HG02884 (cell line): ENCODE results near the gene NANS.
A peak's percentile ranks its signal among the peaks of the same experiment; 100 is the strongest.
"Not testable (repeated sequence)": the region's sequence is repeated elsewhere in the genome, so short reads cannot be mapped to it uniquely, and the experiment has no call there.

Source experiments
- ATAC-seq: cut with Tn5 transposase; IDR thresholded peaks from one replicate; pipeline ENCODE4 v1.9.1; 2021; ENCODE audit warnings: mild to moderate bottlenecking, moderate library complexity; ENCODE audit not compliant: unreplicated experiment

The NANS gene

GRCh38 chr9:98056269-98057137 lies at the start of gene NANS:
Gene NANS (plus strand): TSS chr9:98056732. CDS start chr9:98056809, 77 bp downstream.
- peak; percentile 94 for ATAC-seq

- ATAC-seq: no peak
Observed at GRCh38 chr9:98007251-98007928, 49.1 kb upstream of the NANS start.

GRCh38 chr9:98008764-98009163 lies 47.8 kb upstream of the NANS start:
- no peak for ATAC-seq

GRCh38 chr9:98009437-98009836 lies 47.1 kb upstream of the NANS start:
- no peak for ATAC-seq

GRCh38 chr9:98009936-98010335 lies 46.6 kb upstream of the NANS start:
- ATAC-seq: no peak

- ATAC-seq: peak; percentile 75
Observed at GRCh38 chr9:98010445-98010844, 46.1 kb upstream of the NANS start.

- ATAC-seq: no peak
Observed at GRCh38 chr9:98011122-98011521, 45.4 kb upstream of the NANS start.

- ATAC-seq: no peak
Observed at GRCh38 chr9:98016137-98016680, 40.3 kb upstream of the NANS start.

GRCh38 chr9:98017306-98017705 lies 39.2 kb upstream of the NANS start:
- no peak for ATAC-seq

GRCh38 chr9:98018347-98018746 lies 38.2 kb upstream of the NANS start:
- ATAC-seq: no peak

GRCh38 chr9:98019098-98019497 lies 37.4 kb upstream of the NANS start:
- ATAC-seq: no peak

- not testable (repeated sequence) for ATAC-seq
Observed at GRCh38 chr9:98019869-98020268, 36.7 kb upstream of the NANS start.

GRCh38 chr9:98020476-98021145 lies 35.9 kb upstream of the NANS start:
- no peak for ATAC-seq

GRCh38 chr9:98021306-98022040 lies 35.1 kb upstream of the NANS start:
- no peak for ATAC-seq

GRCh38 chr9:98022447-98022846 lies 34.1 kb upstream of the NANS start:
- ATAC-seq: no peak

- ATAC-seq: no peak
Observed at GRCh38 chr9:98024702-98025101, 31.8 kb upstream of the NANS start.

GRCh38 chr9:98031169-98031568 lies 25.4 kb upstream of the NANS start:
- ATAC-seq: no peak

- no peak for ATAC-seq
Observed at GRCh38 chr9:98031935-98032334, 24.6 kb upstream of the NANS start.

- peak; percentile 39 for ATAC-seq
Observed at GRCh38 chr9:98034593-98035546, 21.7 kb upstream of the NANS start.

GRCh38 chr9:98037357-98037756 lies 19.2 kb upstream of the NANS start:
- ATAC-seq: no peak
